GM12878 (cell line): ENCODE measurements around the gene BPTF. TPM values are rescaled to one million over a fixed set of nuclear protein-coding genes. Genes with fewer than 3 reads are reported as not detected.
A peak's percentile ranks its signal among the peaks of the same experiment; 100 is the strongest.
"Not testable (repeated sequence)": the region's sequence is repeated elsewhere in the genome, so short reads cannot be mapped to it uniquely, and the experiment has no call there.

Experiments
- ATAC-seq: fragments of 200-7000 bp; cut with Tn5 transposase; 3 replicates; pipeline ENCODE4 v1.9.1; 2020; ENCODE audit warnings: mild to moderate bottlenecking, moderate library complexity
- BruUV-seq: library from RNA; stranded (reverse); fragments of 400-500 nt; replicated peaks from 2 replicates; lab custom pipeline; 2021; lab: Mats Ljungman, UMichigan
- CTCF ChIA-PET: fragments of 300-600 bp; sonication (Branson Sonifier 250); formaldehyde crosslinking; extraction: SDS; loops from one replicate; lab custom pipeline; 2021; ENCODE audit warnings: inconsistent platforms; lab: Yijun Ruan, JAX
- POLR2A ChIA-PET: fragments of 350-600 bp; formaldehyde crosslinking; extraction: SDS; loops from one replicate; lab custom pipeline; 2021; ENCODE audit warnings: inconsistent platforms; lab: Charles Lee
- RAD21 ChIA-PET: fragments of 300-600 bp; sonication (Branson Sonifier 250); formaldehyde crosslinking; loops from one replicate; lab custom pipeline; 2023; ENCODE audit warnings: antibody characterized with exemption; ENCODE audit not compliant: unreplicated experiment; lab: Charles Lee
- SMC1A ChIA-PET: fragments of 300-600 bp; sonication (Branson Sonifier 250); formaldehyde crosslinking; loops from one replicate; lab custom pipeline; 2023; ENCODE audit not compliant: unreplicated experiment, uncharacterized antibody; lab: Charles Lee
- DNase-seq: peaks from one replicate; pipeline ENCODE4 v3.0.0-alpha.2; 2011; ENCODE audit warnings: low read depth, low spot score
- FAIRE-seq: peaks from 3 replicates; lab custom pipeline; 2011; peaks lifted over from hg19 to GRCh38; lab: Jason Lieb, UNC
- H2AFZ ChIP-seq: 2 replicates; pipeline ENCODE4 v1.6.0; 2011; ENCODE audit warnings: low read depth, low read length, control low read depth; ENCODE audit not compliant: control insufficient read depth
- H3K27ac ChIP-seq: 2 replicates; pipeline ENCODE4 v1.5.1; 2011; ENCODE audit warnings: control low read depth; ENCODE audit not compliant: control insufficient read depth, insufficient read depth
- H3K27me3 ChIP-seq, 2 experiments: replicated peaks in 1 of 2; 2 replicates each; pipeline versions ENCODE4 v1.6.0 to v1.6.1; 2011; ENCODE audit warnings: low read length in 1 of 2; ENCODE audit not compliant: control insufficient read depth in 2 of 2, insufficient read depth in 2 of 2
- H3K36me3 ChIP-seq, 2 experiments: 2 replicates each; pipeline ENCODE4 v1.5.1; 2011; ENCODE audit warnings: low read length in 1 of 2; ENCODE audit not compliant: control insufficient read depth in 2 of 2, insufficient read depth in 2 of 2
- H3K4me1 ChIP-seq: 2 replicates; pipeline ENCODE4 v1.6.1; 2011; ENCODE audit warnings: mild to moderate bottlenecking, low read length, moderate library complexity, mixed read lengths; ENCODE audit not compliant: control insufficient read depth, insufficient read depth
- H3K4me2 ChIP-seq: 2 replicates; pipeline ENCODE4 v1.6.0; 2011; ENCODE audit warnings: control low read depth; ENCODE audit not compliant: control insufficient read depth, insufficient read depth
- H3K4me3 ChIP-seq: fragments of 200-600 bp; sonication (generic); 2 replicates; pipeline ENCODE4 v1.5.1; 2016
- H3K79me2 ChIP-seq: 2 replicates; pipeline ENCODE4 v1.6.0; 2011; ENCODE audit warnings: low read length; ENCODE audit not compliant: control insufficient read depth, insufficient read depth
- H3K9ac ChIP-seq: 2 replicates; pipeline ENCODE4 v1.8.0; 2011; ENCODE audit warnings: low read length, control low read depth, mixed read lengths; ENCODE audit not compliant: control insufficient read depth, insufficient read depth
- H3K9me3 ChIP-seq: replicated peaks from 3 replicates; pipeline ENCODE4 v1.5.1; 2011; ENCODE audit warnings: mild to moderate bottlenecking, low read length; ENCODE audit not compliant: control insufficient read depth, insufficient read depth
- H4K20me1 ChIP-seq: 2 replicates; pipeline ENCODE4 v1.6.0; 2011; ENCODE audit not compliant: control insufficient read depth, insufficient read depth
- MLLT1 ChIP-seq: fragments of 450-650 bp; IDR thresholded peaks from 2 replicates; pipeline ENCODE4 v1.6.1; 2016; ENCODE audit warnings: mild to moderate bottlenecking
- NBN ChIP-seq: fragments of 450-650 bp; IDR thresholded peaks from 2 replicates; pipeline ENCODE4 v1.6.1; 2016
- SPI1 ChIP-seq: IDR thresholded peaks from 2 replicates; pipeline ENCODE4 v1.6.1; 2011; ENCODE audit warnings: low read depth, mild to moderate bottlenecking, low read length, moderate library complexity, borderline replicate concordance; ENCODE audit not compliant: insufficient read depth
- ZNF687 ChIP-seq: fragments of 450-650 bp; IDR thresholded peaks from 2 replicates; pipeline ENCODE4 v1.6.1; 2017; ENCODE audit warnings: mild to moderate bottlenecking, moderate library complexity
- WGBS: methylation state at CpG from one replicate; pipeline ENCODE4 v1.1.6; 2016; ENCODE audit warnings: low lambda C conversion rate; ENCODE audit not compliant: insufficient replicate concordance, insufficient coverage; ENCODE audit errors: missing lambda C conversion rate; 5-methylcytosine and 5-hydroxymethylcytosine counted together
- in situ Hi-C: fragments of 300-500 bp; cut with MboI; formaldehyde crosslinking; loops from 9 replicates; pipeline ENCODE4 v1.14.3; 2018; ENCODE audit warnings: mixed read lengths
- intact Hi-C: fragments of 100-400 bp; cut with micrococcal nuclease; formaldehyde crosslinking; loops from one replicate; pipeline ENCODE4 v1.14.2; 2022; ENCODE audit not compliant: unreplicated experiment
- polyA plus RNA-seq, 11 experiments: library from polyadenylated mRNA; depleted of rRNA in 4 of 11; unstranded in 6 of 11; stranded (reverse) in 5 of 11; fragments of >200 nt; fragmentation: Nextera tagmentation in 4 of 11; fragmentation: Illumina TruSeq in 1 of 11; extraction: Ambion mirVana in 4 of 11; extraction: Trizol in 1 of 11; gene quantifications; 1 replicate in 1 of 11; 2 replicates in 10 of 11; pipeline versions ENCODE4 v1.2.1 to v1.2.3, GENCODE V29; 2011 to 2016; ENCODE audit warnings: inconsistent platforms in 2 of 11, missing spikeins in 2 of 11, low read depth in 1 of 11
- total RNA-seq, 4 experiments: library from RNA; depleted of rRNA in 3 of 4; stranded (reverse); fragments of >200 nt in 3 of 4; fragmentation: Illumina TruSeq in 1 of 4; extraction: Trizol in 1 of 4; gene quantifications; 2 replicates each; pipeline versions ENCODE4 v1.2.1 to v1.2.3, GENCODE V29; 2013 to 2021

BPTF gene
- total and polyA plus RNA-seq, 10 of the 15 experiments (the other 5 are each of a cell fraction or from before 2014, with no cell fraction given): 19.4 to 78.3 (median 44.8) TPM

GRCh38 chr17:67855504-67856324, 30.4 kb downstream of the BPTF start (continued):
- TF ChIP-seq ZNF687 (0 out of 2 replicates have a peak, but pooled peaks have one; percentile 26), MLLT1 (0 out of 2 replicates have a peak, but pooled peaks have one; percentile 19), NBN (no peak), SPI1 (peak; percentile 59; the same call in 1 of the 2 replicates)

GRCh38 chr17:67856402-67856801, 31.1 kb downstream of the BPTF start:
- 0% methylated on average over 1 of the region's 1 CpG for WGBS
- in situ Hi-C loops, H3K4me1 ChIP-seq, H3K36me3 ChIP-seq, DNase-seq, BruUV-seq, H4K20me1 ChIP-seq, FAIRE-seq, H3K27me3 ChIP-seq, H3K9me3 ChIP-seq, H3K9ac ChIP-seq, intact Hi-C loops, H2AFZ ChIP-seq: not testable (repeated sequence)
- Histone ChIP-seq H3K27ac (peak overlapping the region; percentile 33; the same call in 1 of the 2 replicates), H3K4me2 (peak overlapping the region; percentile 97), H3K4me3 (0 out of 2 replicates have a peak overlapping the region, but pooled peaks have one; percentile 10), H3K79me2 (peaks cover 76% of the 10 kb centered on the region)
- POLR2A ChIA-PET: interaction anchor here (1.1 kb wide), 1 partner anchor 38 kb away, joined by 6 read pairs; no protein-coding TSS in a partner anchor
- SMC1A ChIA-PET: interaction anchor here (0.8 to 1.7 kb wide), 6 partner anchors 20 to 57 kb away, joined by 3 to 5 read pairs (median 4); no protein-coding TSS in a partner anchor
- peak; percentile 54 for ATAC-seq
- RAD21 ChIA-PET: interaction anchor here (0.7 to 1.1 kb wide), 2 partner anchors 16 to 32 kb away, joined by 3 read pairs; partner anchors contain the start of gene BPTF
- CTCF ChIA-PET: interaction anchor here (1.0 to 3.3 kb wide), 5 partner anchors 18 to 56 kb away, joined by 3 to 12 read pairs (median 5); no protein-coding TSS in a partner anchor
